T47D (cell line): ENCODE results near the gene PKMYT1.
A peak's percentile ranks its signal among the peaks of the same experiment; 100 is the strongest.

ENCODE experiments used
- DNase-seq, 2 experiments: peaks; one replicate each; pipeline versions ENCODE4 v3.0.0 to v3.0.0-alpha.2; 2011 to 2012; ENCODE audit warnings: low read depth in 1 of 2, low spot score in 1 of 2
- JUND ChIP-seq: IDR thresholded peaks from 2 replicates; pipeline ENCODE4 v1.6.1; 2012; ENCODE audit warnings: low read depth
- in situ Hi-C: cut with HindIII; loops from 2 replicates; pipeline ENCODE4 v1.10.0; 2016; ENCODE audit warnings: low sequenced_read_pairs, low pct_unique_long_range_greater_than_20kb

The PKMYT1 gene

DNA sequence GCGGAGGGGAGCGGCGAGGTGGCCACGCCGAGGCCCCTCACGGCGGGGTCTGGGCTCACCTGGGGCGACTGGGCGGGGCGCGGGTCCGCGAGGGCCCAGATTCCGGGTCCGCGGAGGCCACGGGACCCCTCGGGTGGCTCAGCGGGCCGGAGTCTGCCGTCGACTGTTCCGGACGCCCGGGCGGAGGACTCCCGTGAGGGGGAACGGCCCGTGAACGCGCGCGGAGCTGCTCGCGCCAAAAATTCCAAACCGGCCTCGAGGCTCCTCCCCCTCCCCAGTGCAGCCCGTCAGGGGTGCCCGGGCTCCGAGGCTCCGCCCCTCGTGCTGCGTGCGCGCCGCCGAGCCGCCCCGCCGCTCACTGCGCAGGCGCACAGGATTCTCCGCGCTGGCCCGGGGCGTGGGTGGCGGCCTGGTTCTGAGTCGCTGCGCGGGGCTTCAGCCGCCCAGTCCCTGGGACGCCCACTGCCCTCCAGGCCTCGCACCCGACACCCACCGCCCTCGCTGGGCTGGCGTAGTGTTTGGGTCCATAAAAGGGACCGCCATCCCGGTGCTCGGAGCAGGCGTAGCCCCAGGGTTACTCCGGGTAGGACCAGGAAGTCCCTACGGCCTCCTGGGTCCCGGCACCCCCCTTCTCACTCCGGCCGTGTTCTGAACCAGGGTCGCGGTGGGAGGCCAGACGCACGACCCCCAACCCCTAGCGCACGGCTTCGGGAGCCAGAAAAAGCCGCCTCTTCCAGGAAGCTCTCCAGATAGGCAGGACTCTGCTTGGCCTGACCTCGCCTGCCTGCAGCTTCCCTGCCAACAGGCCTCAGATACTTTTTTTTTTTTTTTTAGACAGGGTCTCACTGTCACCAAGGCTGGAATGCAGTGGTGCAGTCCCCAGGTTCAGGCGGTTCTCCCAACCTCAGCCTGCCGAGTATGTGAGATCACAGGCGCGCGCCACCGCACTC is at the start of gene PKMYT1:
Gene PKMYT1 (minus strand): TSS at position 220 of the 950 bp plus-strand sequence. CDS start 789 bp downstream, outside the sequence.
- DNase-seq, result peak; percentile 93 to 99
- in situ Hi-C loops, result no loop called here
- TF ChIP-seq JUND, result no peak

GRCh38 chr16:3029491-3030221 is 49.4 kb upstream of the PKMYT1 start:
- in situ Hi-C loops, result no loop called here
- DNase-seq, result no peak

GRCh38 chr16:3028716-3029319 is 48.6 kb upstream of the PKMYT1 start:
- in situ Hi-C loops, result no loop called here
- TF ChIP-seq JUND, result no peak
- DNase-seq, result no peak

More at GRCh38 chr16:3029491-3030221, 49.4 kb upstream of the PKMYT1 start:
- no peak for TF ChIP-seq JUND

DNA sequence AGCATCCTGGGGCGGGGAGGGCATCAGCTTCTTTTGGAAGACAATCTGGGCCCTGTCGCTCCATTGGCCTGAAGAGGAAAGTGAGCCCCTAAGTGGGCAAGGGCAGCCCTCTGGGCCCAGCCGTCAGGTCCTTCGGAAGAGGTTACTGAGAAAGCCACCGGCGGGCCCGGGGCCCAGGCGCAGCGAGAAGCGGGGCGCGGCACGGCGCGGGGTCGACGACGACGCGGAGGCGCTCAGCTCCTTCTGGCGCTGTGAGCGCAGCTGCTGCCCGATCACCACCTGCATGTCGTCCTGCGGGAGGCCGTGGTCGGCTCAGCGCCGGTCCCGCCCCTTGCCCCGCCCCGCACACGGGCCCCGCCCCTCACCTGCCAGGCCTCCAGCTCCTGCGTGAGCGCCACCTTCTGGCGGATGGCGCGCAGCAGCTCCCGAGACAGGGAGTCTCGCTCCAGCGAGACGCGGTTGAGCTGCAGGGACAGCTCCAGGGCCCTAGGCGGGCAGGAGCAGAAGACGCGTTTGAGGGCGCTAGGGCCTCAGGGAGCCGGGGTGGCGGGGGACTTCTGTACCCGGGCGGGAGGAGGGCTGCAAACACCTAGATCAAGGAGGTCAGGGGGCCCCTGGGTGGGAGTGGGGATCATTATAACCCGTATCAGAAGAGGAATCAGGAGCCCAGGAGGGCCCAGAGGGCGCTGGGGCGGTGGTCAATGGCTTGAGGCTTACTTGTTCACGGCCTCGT is 47.9 kb upstream of the PKMYT1 start:
- TF ChIP-seq JUND, result no peak
- in situ Hi-C loops, result no loop called here
- peak; percentile 93 to 95 for DNase-seq

- no peak for DNase-seq
- in situ Hi-C loops, result no loop called here
- no peak for TF ChIP-seq JUND
These were observed 47.2 kb upstream of the PKMYT1 start for GRCh38 chr16:3027489-3027795.

- no peak for TF ChIP-seq JUND
- no peak for DNase-seq
- in situ Hi-C loops, result no loop called here
These were observed 46.6 kb upstream of the PKMYT1 start for GRCh38 chr16:3026609-3027488.

DNA sequence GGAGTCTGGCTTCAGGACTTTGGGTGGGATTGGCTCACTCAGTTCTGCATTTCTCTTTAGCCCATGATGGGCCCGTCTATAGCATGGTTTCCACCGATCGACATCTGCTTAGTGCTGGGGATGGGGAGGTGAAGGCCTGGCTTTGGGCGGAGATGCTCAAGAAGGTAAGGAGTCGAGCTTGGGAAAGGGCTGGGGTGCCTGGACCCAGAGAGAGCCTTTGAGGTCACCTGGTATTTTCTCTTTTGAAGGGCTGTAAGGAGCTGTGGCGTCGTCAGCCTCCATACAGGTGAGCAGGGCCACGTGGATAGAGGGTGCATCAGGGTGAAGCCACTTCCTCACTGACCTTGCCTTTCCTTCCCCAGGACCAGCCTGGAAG is 45.7 kb upstream of the PKMYT1 start:
- no peak for DNase-seq
- in situ Hi-C loops, result no loop called here
- no peak for TF ChIP-seq JUND

- no peak for DNase-seq
- no peak for TF ChIP-seq JUND
- in situ Hi-C loops, result no loop called here
These were observed 45.1 kb upstream of the PKMYT1 start for GRCh38 chr16:3025032-3026002.

GRCh38 chr16:3023669-3024478 is 43.6 kb upstream of the PKMYT1 start, which contains the start of the genes HCFC1R1 and THOC6:
HCFC1R1 (minus strand) TSS chr16:3023942; CDS start chr16:3023941, 1 bp downstream.
THOC6 (plus strand) TSS chr16:3024035; CDS start chr16:3024327, 292 bp downstream.
- TF ChIP-seq JUND, result no peak; the same call in 1 of the 2 replicates
- DNase-seq, result peak; percentile 83 to 99
- in situ Hi-C loops, result no loop called here

GRCh38 chr16:3023415-3023668 is 43.1 kb upstream of the PKMYT1 start:
- peak; percentile 2; the same call in 1 of the 2 replicates for TF ChIP-seq JUND
- DNase-seq, result peak; percentile 43 to 67
- in situ Hi-C loops, result no loop called here
